ENCODE results near the gene ADAM33. TPM values are rescaled to one million over a fixed set of nuclear protein-coding genes. Genes with fewer than 3 reads are reported as not detected.
A peak's percentile ranks its signal among the peaks of the same experiment; 100 is the strongest.

The ADAM33 gene
- total RNA-seq, 2 donors from 2014 or later: 52.0 to 70.3 TPM

DNA sequence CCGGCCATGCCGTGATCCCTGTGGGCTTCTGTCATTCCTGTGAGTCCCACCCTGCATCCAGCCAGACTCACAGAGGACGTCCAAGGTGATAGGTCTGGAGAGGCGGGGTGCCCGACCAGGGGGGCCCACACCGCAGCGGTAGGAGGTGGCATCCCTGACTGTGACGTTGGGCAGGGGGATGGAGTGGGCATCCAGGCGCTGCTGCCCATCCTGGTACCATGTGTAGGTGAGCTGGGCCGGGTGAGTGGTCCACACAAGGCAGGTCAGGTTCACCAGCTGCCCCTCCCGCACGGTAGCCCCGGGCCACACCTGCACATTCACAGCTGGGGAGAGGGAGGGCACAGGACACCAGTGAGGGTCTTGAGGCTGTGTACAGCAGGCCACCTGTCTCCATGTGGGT lies 11.6 kb upstream of the ADAM33 start:
- intact Hi-C loops (cut with DNase I): no loop called here
- DNase-seq (ENCODE audit: low spot score): no peak

DNA sequence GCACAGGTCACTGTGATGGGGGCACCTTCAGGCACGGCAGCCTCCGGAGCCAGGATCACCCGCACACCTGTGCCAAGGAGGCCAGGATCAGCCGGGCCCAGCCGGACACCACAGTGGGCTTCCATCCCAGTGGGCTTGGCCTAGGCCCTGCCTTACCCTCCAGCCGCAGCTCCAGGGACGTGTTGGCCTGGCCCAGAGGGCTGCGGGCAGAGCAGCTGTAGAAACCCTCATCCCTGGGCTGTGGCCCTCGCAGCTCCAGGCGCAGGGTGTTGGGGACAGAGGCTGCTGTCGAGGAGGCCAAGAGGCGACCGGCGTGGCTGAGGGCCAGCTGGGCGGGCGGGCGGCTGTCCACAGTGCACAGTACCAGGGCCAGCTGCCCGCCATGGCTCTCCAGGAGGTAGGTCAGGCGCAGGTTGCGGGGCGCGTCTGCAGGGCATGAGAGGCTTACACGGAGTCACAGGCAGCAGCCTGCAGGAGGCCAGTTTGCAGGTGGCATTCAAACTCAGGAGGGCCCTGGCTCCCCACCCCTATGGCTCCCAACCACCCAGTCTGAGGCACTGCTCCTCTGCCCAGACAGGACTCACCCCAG lies 11.0 kb upstream of the ADAM33 start:
- no peak for DNase-seq (ENCODE audit: low spot score)
- intact Hi-C loops (cut with DNase I): no loop called here

- intact Hi-C loops (cut with DNase I): no loop called here
- DNase-seq (ENCODE audit: low spot score): no peak
Observed at GRCh38 chr20:3691897-3692296, 10.1 kb upstream of the ADAM33 start.

DNA sequence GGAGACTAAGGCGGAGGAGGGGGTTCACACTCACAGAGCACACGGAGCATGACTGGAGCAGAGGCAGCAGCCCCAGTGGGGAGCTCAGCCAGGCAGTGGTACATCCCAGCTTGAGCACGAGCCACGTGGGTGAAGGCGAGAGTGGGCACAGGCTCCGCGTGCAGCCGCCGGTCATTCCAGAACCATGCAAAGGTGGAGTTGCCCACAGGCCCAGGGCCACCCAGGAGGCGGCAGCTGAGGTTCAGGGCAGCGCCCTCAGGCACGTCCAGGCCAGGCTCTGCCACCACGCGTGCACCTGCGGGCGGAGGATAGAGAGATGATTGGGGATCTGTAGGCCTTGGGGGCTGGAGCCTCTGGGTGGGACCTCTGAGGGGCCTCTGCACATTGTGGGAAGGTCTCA lies 9.5 kb upstream of the ADAM33 start:
- intact Hi-C loops (cut with DNase I): no loop called here

DNA sequence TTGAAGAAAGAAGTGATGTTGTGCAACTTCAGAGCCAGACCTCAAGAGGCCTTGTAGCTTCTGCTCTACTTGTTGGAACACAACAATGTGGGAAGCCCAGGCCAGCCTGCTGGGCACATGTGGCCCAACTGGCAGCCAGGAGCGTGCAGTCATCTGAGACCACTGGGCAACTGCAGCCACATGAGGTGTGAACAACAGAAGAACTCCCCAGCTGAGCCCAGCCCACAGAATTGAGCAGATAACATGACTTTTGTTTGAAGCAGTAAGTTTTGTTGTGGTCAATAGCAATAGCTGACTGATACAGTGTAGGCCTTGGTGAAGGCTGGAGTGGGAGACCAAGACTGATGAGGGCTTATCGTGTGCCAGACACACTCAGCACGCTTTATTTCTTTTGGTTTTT lies 8.6 kb upstream of the ADAM33 start:
- intact Hi-C loops (cut with DNase I): no loop called here
- no peak for DNase-seq (ENCODE audit: low spot score)

More for the DNA sequence above, 9.5 kb upstream of the ADAM33 start:
- no peak for DNase-seq (ENCODE audit: low spot score)

- intact Hi-C loops (cut with DNase I): no loop called here
- DNase-seq (ENCODE audit: low spot score): no peak
Observed at GRCh38 chr20:3689978-3690377, 8.2 kb upstream of the ADAM33 start.

DNA sequence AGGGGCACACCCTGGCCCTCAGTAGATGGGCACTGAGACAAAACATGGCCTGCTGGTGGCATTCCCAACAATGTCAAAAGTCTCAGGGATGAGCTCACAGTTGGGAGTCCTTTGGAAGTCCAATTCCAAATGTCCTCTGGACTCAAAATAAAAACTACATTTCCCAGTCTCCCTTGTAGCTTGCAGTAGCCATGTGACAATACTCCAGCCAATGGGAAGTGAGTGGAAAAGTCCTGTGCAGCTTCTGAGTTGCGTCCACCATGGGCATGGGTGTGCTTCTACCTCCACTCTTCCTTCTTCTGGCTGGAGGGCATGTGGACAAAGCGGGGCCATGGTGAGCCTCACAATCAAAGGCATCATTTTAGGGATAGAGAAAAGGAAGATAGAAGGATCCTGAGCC lies 5.8 kb upstream of the ADAM33 start:
- intact Hi-C loops (cut with DNase I): no loop called here
- no peak for DNase-seq (ENCODE audit: low spot score)

- DNase-seq (ENCODE audit: low spot score): peak; percentile 93
- intact Hi-C loops (cut with DNase I): no loop called here
Observed at GRCh38 chr20:3686867-3687321, 5.1 kb upstream of the ADAM33 start.

- no peak for DNase-seq (ENCODE audit: low spot score)
- intact Hi-C loops (cut with DNase I): no loop called here
Observed at GRCh38 chr20:3686421-3686820, 4.6 kb upstream of the ADAM33 start.

DNA sequence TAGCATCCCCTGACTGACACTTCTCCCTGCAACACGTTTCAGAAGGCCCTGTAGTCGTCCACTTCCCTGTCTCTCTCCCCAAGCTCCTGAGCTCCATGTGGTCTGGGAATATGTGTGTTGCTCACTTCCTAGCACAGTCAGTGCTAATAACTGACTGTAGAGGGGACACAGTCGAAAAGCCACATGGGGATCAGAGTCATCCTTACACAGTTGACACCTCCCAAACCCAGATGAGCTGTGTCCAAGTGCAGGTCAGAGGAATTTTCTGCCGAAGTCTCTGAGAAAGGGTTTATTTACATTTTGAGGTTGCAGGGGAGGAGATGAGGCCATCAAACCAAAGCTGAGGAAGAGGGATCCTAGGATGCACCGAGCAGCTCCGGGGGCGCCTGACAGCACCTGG lies 3.5 kb upstream of the ADAM33 start:
- intact Hi-C loops (cut with DNase I): no loop called here
- DNase-seq (ENCODE audit: low spot score): no peak

- DNase-seq (ENCODE audit: low spot score): no peak
- intact Hi-C loops (cut with DNase I): loop anchor here in 1 of 2 donors (5.0 kb wide), 1 partner anchor 896 kb away; no protein-coding TSS in a partner anchor
Observed at GRCh38 chr20:3681352-3681930, 369 bp downstream of the ADAM33 start.

GRCh38 chr20:3680701-3681351 lies 984 bp downstream of the ADAM33 start:
- DNase-seq (ENCODE audit: low spot score): no peak
- intact Hi-C loops (cut with DNase I): loop anchor here in 1 of 2 donors (5.0 kb wide), 1 partner anchor 896 kb away; no protein-coding TSS in a partner anchor

DNA sequence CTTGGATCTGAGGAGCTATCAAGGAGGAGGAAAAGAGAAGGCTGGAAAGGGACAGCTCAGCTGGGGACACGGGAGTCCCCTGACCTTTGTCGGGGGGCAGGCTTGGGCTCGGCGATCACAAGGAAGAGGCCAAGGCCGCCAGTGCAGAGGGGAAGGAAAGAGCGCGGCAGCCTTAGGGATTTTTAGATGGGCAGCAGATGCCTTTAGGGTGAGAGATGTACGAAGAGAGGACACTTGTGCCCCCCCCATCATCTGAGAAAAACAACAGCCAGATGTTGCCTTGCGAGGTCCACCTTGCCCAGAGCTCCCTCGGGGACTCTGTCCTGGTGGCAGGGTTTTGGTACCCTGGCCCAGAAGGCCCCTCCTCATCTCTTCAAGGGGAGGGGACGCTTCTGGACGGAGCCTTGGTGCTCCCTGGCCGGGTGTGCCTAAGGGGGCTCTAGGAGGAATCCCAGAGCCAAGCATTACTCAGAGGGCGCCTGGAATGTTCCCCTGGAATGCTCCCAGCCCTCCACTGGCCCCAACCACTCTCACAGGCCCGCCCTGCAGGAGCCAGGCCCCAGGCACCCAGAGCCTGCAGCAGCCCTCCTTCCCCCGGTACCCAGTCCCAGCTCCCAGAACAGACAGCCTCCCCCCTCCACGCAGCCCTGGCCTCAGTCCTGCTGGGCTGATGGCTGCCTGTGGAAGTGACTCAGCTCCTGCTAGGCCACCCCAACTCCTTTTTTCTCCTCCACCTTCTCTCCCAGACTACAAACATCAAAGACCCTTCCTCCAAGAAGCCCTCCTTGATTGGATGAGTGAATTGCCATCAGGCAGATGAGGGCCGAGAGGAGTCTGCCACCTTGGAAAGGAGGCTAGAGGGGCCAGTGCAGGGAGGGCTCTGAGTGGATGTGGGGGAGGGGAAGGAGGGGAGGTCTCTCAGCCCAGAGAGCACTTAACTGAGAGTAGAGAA lies 1.8 kb downstream of the ADAM33 start:
- DNase-seq (ENCODE audit: low spot score): no peak
- intact Hi-C loops (cut with DNase I): loop anchor here in 1 of 2 donors (5.0 kb wide), 1 partner anchor 897 kb away; no protein-coding TSS in a partner anchor

GRCh38 chr20:3678856-3679720 lies 2.7 kb downstream of the ADAM33 start:
- intact Hi-C loops (cut with DNase I): no loop called here
- DNase-seq (ENCODE audit: low spot score): no peak

GRCh38 chr20:3678198-3678597 lies 3.6 kb downstream of the ADAM33 start:
- DNase-seq (ENCODE audit: low spot score): no peak
- intact Hi-C loops (cut with DNase I): no loop called here

GRCh38 chr20:3677733-3678132 lies 4.1 kb downstream of the ADAM33 start:
- intact Hi-C loops (cut with DNase I): loop anchor here (2.0 kb wide), 2 partner anchors 33 to 73 kb away; no protein-coding TSS in a partner anchor
- DNase-seq (ENCODE audit: low spot score): no peak

GRCh38 chr20:3674995-3675900 lies 6.6 kb downstream of the ADAM33 start:
- intact Hi-C loops (cut with DNase I): no loop called here
- DNase-seq (ENCODE audit: low spot score): no peak

DNA sequence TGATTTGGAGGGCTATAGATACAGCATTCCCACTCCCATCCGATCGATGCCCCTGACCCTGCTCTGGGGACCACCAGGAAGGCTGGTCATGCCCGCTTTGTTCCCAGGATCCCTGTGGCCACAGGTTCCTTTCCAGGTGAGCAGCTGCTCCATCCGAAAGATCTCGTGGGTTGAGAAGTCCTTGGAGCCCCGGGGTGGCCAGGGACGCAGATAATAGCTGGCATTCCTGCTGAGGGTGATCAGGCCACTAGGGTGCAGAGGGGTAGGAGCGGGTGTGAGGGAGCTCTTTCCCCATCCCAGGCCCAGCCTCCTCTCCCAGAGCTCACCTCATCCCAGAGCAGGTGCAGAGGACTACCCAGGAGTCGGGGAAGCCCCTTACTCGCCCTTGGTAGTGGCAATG lies 7.4 kb downstream of the ADAM33 start:
- no peak for DNase-seq (ENCODE audit: low spot score)
- intact Hi-C loops (cut with DNase I): no loop called here

All from posterior vena cava (tissue), 2 donors.